GM12878 (cell line): ENCODE measurements around the gene RETN.

Experiments
- CBFB ChIP-seq: IDR thresholded peaks from 2 replicates; pipeline ENCODE4 v1.6.1; 2016; ENCODE audit warnings: antibody characterized with exemption, low read depth
- EP300 ChIP-seq, 2 experiments: fragments of 150-350 bp in 1 of 2; IDR thresholded peaks; 2 replicates each; pipeline ENCODE4 v1.6.1; 2011 to 2012; ENCODE audit warnings: low read depth in 2 of 2, low read length in 2 of 2, borderline replicate concordance in 1 of 2, improper control_type of control experiment in 1 of 2, inconsistent platforms in 1 of 2; ENCODE audit not compliant: control insufficient read depth in 1 of 2
- POLR2A ChIP-seq: IDR thresholded peaks from 2 replicates; pipeline ENCODE4 v1.6.1; 2011; ENCODE audit warnings: low read depth, mild to moderate bottlenecking, low read length
- POLR2AphosphoS5 ChIP-seq: IDR thresholded peaks from 2 replicates; pipeline ENCODE4 v1.6.1; 2011; ENCODE audit warnings: mild to moderate bottlenecking, low read length, inconsistent platforms
- RELA ChIP-seq: fragments of 450-650 bp; IDR thresholded peaks from 2 replicates; pipeline ENCODE4 v1.8.0; 2014; ENCODE audit warnings: borderline replicate concordance; ENCODE audit not compliant: partially characterized antibody
- SIN3A ChIP-seq: IDR thresholded peaks from 2 replicates; pipeline ENCODE4 v1.6.1; 2012; ENCODE audit warnings: low read depth, low read length, improper control_type of control experiment
- TF ChIP-seq, protein P1 (sequence below): IDR thresholded peaks from 2 replicates; pipeline ENCODE4 v1.6.1; 2012; ENCODE audit warnings: mild to moderate bottlenecking, low read depth, low read length

DNA sequence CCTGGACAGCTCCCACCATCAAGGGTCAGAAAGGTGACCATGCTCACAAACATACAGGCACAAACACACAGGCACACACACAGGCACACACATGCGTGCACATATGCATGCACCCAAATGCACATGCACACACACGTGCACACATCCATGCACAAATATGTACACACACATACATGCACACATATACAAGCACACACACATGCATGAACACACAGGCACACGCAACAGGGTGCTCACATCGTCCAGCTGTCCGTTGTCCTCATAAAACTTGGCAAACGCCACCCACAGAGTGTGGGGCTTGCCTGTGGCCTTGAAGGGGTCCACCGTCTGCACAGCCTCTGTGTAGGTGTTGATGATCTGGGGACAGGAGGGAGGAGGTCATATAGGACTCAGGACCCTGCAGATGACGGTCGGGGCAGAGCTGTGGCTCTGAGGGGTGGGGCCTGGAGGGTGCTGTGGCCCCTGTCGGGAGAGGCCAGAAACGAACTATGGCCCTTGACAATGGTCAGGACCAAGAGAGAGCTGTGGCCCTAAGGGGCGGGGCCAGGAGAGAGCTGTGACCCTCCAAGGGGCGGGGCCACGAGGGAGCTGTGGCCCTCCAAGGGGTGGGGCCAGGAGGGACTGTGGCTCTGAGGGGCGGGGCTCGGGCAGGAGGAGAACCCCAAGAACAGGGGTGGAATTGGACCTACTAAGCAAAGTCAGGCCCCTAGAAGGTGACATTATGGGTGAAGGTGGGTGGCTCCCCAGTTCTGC lies 45.7 kb upstream of the RETN start:
- TF ChIP-seq EP300 (IDR thresholded peaks at IDR 0.05; ENCODE audit: borderline replicate concordance in 1 of 2, control insufficient read depth in 1 of 2, low read depth in 2 of 2, low read length in 2 of 2) (no peak), POLR2A (no peak), POLR2AphosphoS5 (no peak), CBFB (no peak), RELA (no peak), SIN3A (no peak)
- TF ChIP-seq, protein P1, sequence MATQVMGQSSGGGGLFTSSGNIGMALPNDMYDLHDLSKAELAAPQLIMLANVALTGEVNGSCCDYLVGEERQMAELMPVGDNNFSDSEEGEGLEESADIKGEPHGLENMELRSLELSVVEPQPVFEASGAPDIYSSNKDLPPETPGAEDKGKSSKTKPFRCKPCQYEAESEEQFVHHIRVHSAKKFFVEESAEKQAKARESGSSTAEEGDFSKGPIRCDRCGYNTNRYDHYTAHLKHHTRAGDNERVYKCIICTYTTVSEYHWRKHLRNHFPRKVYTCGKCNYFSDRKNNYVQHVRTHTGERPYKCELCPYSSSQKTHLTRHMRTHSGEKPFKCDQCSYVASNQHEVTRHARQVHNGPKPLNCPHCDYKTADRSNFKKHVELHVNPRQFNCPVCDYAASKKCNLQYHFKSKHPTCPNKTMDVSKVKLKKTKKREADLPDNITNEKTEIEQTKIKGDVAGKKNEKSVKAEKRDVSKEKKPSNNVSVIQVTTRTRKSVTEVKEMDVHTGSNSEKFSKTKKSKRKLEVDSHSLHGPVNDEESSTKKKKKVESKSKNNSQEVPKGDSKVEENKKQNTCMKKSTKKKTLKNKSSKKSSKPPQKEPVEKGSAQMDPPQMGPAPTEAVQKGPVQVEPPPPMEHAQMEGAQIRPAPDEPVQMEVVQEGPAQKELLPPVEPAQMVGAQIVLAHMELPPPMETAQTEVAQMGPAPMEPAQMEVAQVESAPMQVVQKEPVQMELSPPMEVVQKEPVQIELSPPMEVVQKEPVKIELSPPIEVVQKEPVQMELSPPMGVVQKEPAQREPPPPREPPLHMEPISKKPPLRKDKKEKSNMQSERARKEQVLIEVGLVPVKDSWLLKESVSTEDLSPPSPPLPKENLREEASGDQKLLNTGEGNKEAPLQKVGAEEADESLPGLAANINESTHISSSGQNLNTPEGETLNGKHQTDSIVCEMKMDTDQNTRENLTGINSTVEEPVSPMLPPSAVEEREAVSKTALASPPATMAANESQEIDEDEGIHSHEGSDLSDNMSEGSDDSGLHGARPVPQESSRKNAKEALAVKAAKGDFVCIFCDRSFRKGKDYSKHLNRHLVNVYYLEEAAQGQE: no peak
